Mesenchymal stem cell (in vitro differentiated cells and primary cell): ENCODE results near the gene PDGFC. TPM values are rescaled to one million over a fixed set of nuclear protein-coding genes. Genes with fewer than 3 reads are reported as not detected.

Source experiments
- DNase-seq: peaks from one replicate; pipeline ENCODE4 v3.0.0-alpha.2; 2013
- H2AFZ ChIP-seq: one replicate; pipeline ENCODE4 v1.6.1; 2013; ENCODE audit warnings: low read depth, mild to moderate bottlenecking, control low read depth, inconsistent platforms, low read length, moderate library complexity
- H2AK5ac ChIP-seq: 2 replicates; pipeline ENCODE4 v1.6.1; 2013; ENCODE audit warnings: low read length, moderate library complexity, mild to moderate bottlenecking, inconsistent platforms; ENCODE audit not compliant: severe bottlenecking
- H2BK120ac ChIP-seq: one replicate; pipeline ENCODE4 v1.6.1; 2013; ENCODE audit warnings: low read depth, mild to moderate bottlenecking, inconsistent platforms, low read length, moderate library complexity
- H2BK12ac ChIP-seq, 2 experiments: one replicate each; pipeline ENCODE4 v1.6.1; 2013; ENCODE audit warnings: inconsistent platforms in 2 of 2, low read length in 2 of 2, mild to moderate bottlenecking in 2 of 2, moderate library complexity in 2 of 2, control low read depth in 1 of 2
- H2BK15ac ChIP-seq: one replicate; pipeline ENCODE4 v1.6.1; 2013; ENCODE audit warnings: mild to moderate bottlenecking, low read depth, inconsistent platforms; ENCODE audit not compliant: poor library complexity, severe bottlenecking
- H2BK5ac ChIP-seq: 2 replicates; pipeline ENCODE4 v1.6.1; 2013; ENCODE audit warnings: low read depth, mild to moderate bottlenecking, low read length, control low read depth, inconsistent platforms; ENCODE audit not compliant: poor library complexity, severe bottlenecking
- H3K14ac ChIP-seq, 2 experiments: one replicate each; pipeline ENCODE4 v1.6.1; 2013; ENCODE audit warnings: inconsistent platforms in 2 of 2, low read length in 2 of 2, control low read depth in 1 of 2, mild to moderate bottlenecking in 1 of 2, moderate library complexity in 1 of 2
- H3K18ac ChIP-seq, 2 experiments: one replicate each; pipeline ENCODE4 v1.6.1; 2013; ENCODE audit warnings: inconsistent platforms in 2 of 2, low read length in 2 of 2, control low read depth in 1 of 2, low read depth in 1 of 2, mild to moderate bottlenecking in 1 of 2
- H3K23ac ChIP-seq, 2 experiments: one replicate each; pipeline ENCODE4 v1.6.1; 2013; ENCODE audit warnings: inconsistent platforms in 2 of 2, low read length in 2 of 2, mild to moderate bottlenecking in 2 of 2, moderate library complexity in 2 of 2, control low read depth in 1 of 2
- H3K27ac ChIP-seq: 2 replicates; pipeline ENCODE4 v1.5.1; 2013; ENCODE audit warnings: mild to moderate bottlenecking, moderate library complexity, low read length, control low read depth, inconsistent platforms; ENCODE audit not compliant: poor library complexity, severe bottlenecking
- H3K27me3 ChIP-seq, 2 experiments: 2 replicates each; pipeline versions ENCODE4 v1.6.1 to v1.7.0; 2013; ENCODE audit warnings: low read length in 2 of 2, mild to moderate bottlenecking in 2 of 2, moderate library complexity in 2 of 2, control low read depth in 1 of 2, inconsistent platforms in 1 of 2; ENCODE audit not compliant: control insufficient read depth in 1 of 2, insufficient read depth in 1 of 2
- H3K36me3 ChIP-seq, 2 experiments: 2 replicates each; pipeline versions ENCODE4 v1.6.1 to v1.7.0; 2013; ENCODE audit warnings: low read length in 2 of 2, control low read depth in 1 of 2, inconsistent platforms in 1 of 2, low read depth in 1 of 2, mild to moderate bottlenecking in 1 of 2; ENCODE audit not compliant: insufficient read depth in 2 of 2, control insufficient read depth in 1 of 2
- H3K4ac ChIP-seq, 2 experiments: one replicate each; pipeline ENCODE4 v1.6.1; 2013; ENCODE audit warnings: inconsistent platforms in 2 of 2, low read length in 2 of 2, mild to moderate bottlenecking in 2 of 2, moderate library complexity in 2 of 2, control low read depth in 1 of 2, low read depth in 1 of 2
- H3K4me1 ChIP-seq: 2 replicates; pipeline ENCODE4 v1.6.1; 2013; ENCODE audit warnings: low read depth, low read length, control low read depth; ENCODE audit not compliant: control insufficient read depth, insufficient read depth
- H3K4me2 ChIP-seq: 2 replicates; pipeline ENCODE4 v1.6.1; 2013; ENCODE audit warnings: low read length, mild to moderate bottlenecking, inconsistent platforms; ENCODE audit not compliant: poor library complexity, severe bottlenecking
- H3K4me3 ChIP-seq, 2 experiments: 2 replicates each; pipeline versions ENCODE4 v1.5.1 to v1.7.0; 2013; ENCODE audit warnings: low read length in 2 of 2, mild to moderate bottlenecking in 2 of 2, control low read depth in 1 of 2, low read depth in 1 of 2; ENCODE audit not compliant: insufficient read depth in 1 of 2
- H3K79me1 ChIP-seq: replicated peaks from 2 replicates; pipeline ENCODE4 v1.6.1; 2013; ENCODE audit warnings: mild to moderate bottlenecking, control low read depth, low read length, inconsistent platforms; ENCODE audit not compliant: poor library complexity, severe bottlenecking
- H3K9ac ChIP-seq: 2 replicates; pipeline ENCODE4 v1.7.0; 2013; ENCODE audit warnings: mild to moderate bottlenecking, low read length, moderate library complexity
- H3K9me3 ChIP-seq: 2 replicates; pipeline ENCODE4 v1.7.0; 2013; ENCODE audit warnings: mild to moderate bottlenecking, low read length; ENCODE audit not compliant: control insufficient read depth
- H4K8ac ChIP-seq: one replicate; pipeline ENCODE4 v1.6.1; 2013; ENCODE audit warnings: inconsistent platforms, mild to moderate bottlenecking, low read length, moderate library complexity
- H4K91ac ChIP-seq: one replicate; pipeline ENCODE4 v1.6.1; 2013; ENCODE audit warnings: mild to moderate bottlenecking, low read length, inconsistent platforms
- WGBS: methylation state at CpG from one replicate; pipeline ENCODE4 v1.1.7; 2013; ENCODE audit warnings: mixed read lengths; 5-methylcytosine and 5-hydroxymethylcytosine counted together
- small RNA-seq: library from polyadenylated mRNA; stranded (forward); fragments of <200 nt; extraction: miRNeasy Mini kit (QIAGEN cat#:217004); gene quantifications from one replicate; pipeline ENCODE3, GENCODE V24; 2013; ENCODE audit warnings: low read depth

The PDGFC gene

DNA sequence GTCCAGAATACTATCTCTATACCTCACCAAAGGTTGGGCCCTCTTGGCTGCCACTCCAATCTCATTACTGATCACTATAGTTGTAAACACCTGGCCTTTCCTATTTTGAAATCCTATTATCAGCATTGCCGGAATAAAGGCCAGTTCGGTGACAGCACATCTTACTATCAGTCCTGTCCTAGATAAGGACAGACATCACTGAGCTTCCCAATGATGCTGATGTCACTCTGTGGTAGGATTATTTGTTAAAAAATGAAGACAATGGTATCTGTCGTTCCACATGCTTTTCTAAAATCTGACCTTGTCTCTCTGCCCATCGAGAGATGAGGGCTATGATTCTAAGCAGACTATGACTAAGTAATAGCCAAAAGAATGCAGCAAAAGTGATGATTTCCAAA, 260.4 kb downstream of the PDGFC start:
- no peak overlapping the region for H2BK5ac ChIP-seq
- no peak overlapping the region for H3K27ac ChIP-seq
- no peak for DNase-seq
- 93% methylated on average over 4 of the region's 4 CpGs for WGBS
- no peak overlapping the region for H3K23ac ChIP-seq
- H2BK120ac ChIP-seq = no peak overlapping the region
- H3K18ac ChIP-seq = no peak overlapping the region
- H3K9me3 ChIP-seq = no peaks in the 10 kb centered on the region
- no peaks in the 10 kb centered on the region for H3K79me1 ChIP-seq
- H2BK15ac ChIP-seq = no peak overlapping the region
- no peak overlapping the region for H4K8ac ChIP-seq
- H2AK5ac ChIP-seq = no peak overlapping the region
- no peaks in the 10 kb centered on the region for H3K4me1 ChIP-seq
- H4K91ac ChIP-seq = no peak overlapping the region
- no peaks in the 10 kb centered on the region for H3K27me3 ChIP-seq
- no peak overlapping the region for H2AFZ ChIP-seq
- H3K14ac ChIP-seq = no peak overlapping the region
- no peak overlapping the region for H3K4ac ChIP-seq
- H3K4me2 ChIP-seq = no peak overlapping the region
- H3K4me3 ChIP-seq = no peak overlapping the region
- no peak overlapping the region for H2BK12ac ChIP-seq
- H3K9ac ChIP-seq = no peak overlapping the region
- H3K36me3 ChIP-seq = no peaks in the 10 kb centered on the region

Small RNAs within 50 kb of the gene (small RNA-seq; reads per million reads assigned to genes)
- gene AC092608.2 = not detected
